Neuron (in vitro differentiated cells): ENCODE measurements around the gene CEP164.

Experiments
- H2AFZ ChIP-seq: one replicate; pipeline ENCODE4 v1.6.1; 2013; ENCODE audit warnings: low read depth, mild to moderate bottlenecking, inconsistent platforms, low read length, moderate library complexity
- H3K27me3 ChIP-seq: one replicate; pipeline ENCODE4 v1.6.1; 2013; ENCODE audit warnings: low read length; ENCODE audit not compliant: insufficient read depth
- H3K36me3 ChIP-seq: one replicate; pipeline ENCODE4 v1.6.1; 2013; ENCODE audit warnings: low read length; ENCODE audit not compliant: insufficient read depth
- H3K4me1 ChIP-seq: one replicate; pipeline ENCODE4 v1.6.1; 2013; ENCODE audit warnings: low read length; ENCODE audit not compliant: insufficient read depth
- H3K4me3 ChIP-seq: 2 replicates; pipeline ENCODE4 v1.5.1; 2013; ENCODE audit warnings: mild to moderate bottlenecking, low read length, moderate library complexity
- H3K9me3 ChIP-seq: one replicate; pipeline ENCODE4 v1.6.1; 2013; ENCODE audit warnings: low read length

The CEP164 gene

DNA sequence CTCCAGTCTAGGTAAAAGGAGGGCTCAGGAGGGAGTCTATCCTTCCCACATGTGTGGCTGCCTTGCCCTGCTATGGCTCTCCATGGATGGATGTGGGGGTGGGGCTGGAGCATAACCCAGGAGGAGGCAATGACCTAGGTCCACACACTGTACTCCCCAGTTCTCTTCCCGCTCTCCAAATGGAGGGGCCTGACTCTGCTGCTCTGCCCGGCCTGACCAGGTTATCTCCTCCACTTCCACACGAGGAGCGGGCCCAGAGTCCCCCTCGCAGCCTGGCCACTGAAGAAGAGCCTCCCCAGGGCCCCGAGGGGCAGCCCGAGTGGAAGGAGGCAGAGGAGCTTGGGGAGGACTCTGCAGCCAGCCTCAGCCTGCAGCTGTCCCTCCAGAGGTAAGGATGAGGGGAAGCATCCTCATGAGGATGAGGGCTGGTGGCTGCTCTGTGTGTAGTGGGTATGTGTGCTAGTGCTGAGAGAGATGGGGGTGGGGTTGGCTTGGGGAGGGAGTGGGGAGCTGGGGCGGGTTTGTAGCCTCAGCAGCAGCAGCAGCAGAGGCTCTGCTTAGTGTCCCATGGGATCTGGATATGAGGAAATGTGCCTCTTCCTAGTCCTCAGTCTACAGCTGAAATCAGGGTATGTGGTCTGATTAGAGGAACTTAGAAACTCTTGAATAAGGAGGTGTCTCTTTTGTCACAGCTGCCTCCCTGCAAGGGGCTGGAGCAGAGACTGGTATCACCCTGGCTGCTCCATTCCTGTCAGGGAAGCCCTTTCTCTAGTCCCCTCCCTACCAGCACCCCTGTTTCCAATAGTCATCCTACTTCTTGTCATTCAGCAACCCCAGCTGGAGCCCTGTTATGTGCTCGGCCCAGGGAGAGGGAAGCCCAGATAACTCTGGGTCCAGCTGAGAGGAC is 54.1 kb downstream of the CEP164 start:
- Histone ChIP-seq H3K4me1 (no peaks in the 10 kb centered on the region), H3K4me3 (no peak overlapping the region), H3K36me3 (peaks cover 38% of the 10 kb centered on the region), H3K27me3 (no peaks in the 10 kb centered on the region), H2AFZ (no peak overlapping the region), H3K9me3 (no peaks in the 10 kb centered on the region)

DNA sequence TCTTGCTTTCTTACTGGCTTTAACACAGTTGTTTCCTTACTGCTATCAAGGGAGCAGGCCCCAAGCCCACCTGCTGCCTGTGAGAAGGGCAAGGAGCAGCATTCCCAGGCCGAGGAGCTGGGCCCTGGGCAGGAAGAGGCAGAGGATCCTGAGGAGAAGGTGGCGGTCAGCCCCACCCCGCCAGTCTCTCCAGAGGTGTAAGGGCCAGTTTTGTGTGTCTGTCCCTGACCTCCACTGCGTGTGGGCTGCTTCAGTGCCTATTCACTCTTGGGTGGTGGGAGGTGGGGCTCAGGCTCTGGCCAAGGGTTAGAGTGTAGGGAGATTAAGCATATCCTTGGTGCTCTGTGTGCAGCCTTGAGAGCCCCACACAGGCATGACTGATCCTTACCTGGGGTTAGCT is 55.1 kb downstream of the CEP164 start:
- H3K36me3 ChIP-seq: peaks cover 48% of the 10 kb centered on the region
- no peaks in the 10 kb centered on the region for H3K9me3 ChIP-seq
- no peak overlapping the region for H2AFZ ChIP-seq
- H3K4me3 ChIP-seq: no peak overlapping the region
- H3K27me3 ChIP-seq: no peaks in the 10 kb centered on the region
- no peaks in the 10 kb centered on the region for H3K4me1 ChIP-seq

DNA sequence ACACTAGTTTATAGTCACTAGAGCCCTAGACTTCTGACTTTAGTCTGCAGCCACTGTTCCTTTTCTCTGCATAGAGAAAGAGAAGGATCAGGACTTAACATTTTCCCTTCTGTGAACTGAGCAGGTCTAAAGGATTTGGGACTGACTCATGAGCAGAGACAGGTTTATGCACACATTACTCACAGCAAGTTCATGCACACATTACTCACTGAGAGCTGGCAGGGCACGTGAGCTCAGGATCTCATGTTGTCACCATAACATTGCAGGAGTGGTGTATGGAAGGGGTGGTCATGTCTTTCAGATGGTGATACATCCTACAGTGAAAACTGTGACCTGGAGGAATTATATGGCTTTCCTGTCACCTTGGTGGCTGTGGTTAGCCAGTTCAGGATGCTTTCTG is 56.4 kb downstream of the CEP164 start:
- Histone ChIP-seq H3K4me3 (no peak overlapping the region), H3K9me3 (no peaks in the 10 kb centered on the region), H3K27me3 (no peaks in the 10 kb centered on the region), H3K4me1 (no peaks in the 10 kb centered on the region), H2AFZ (no peak overlapping the region), H3K36me3 (peaks cover 53% of the 10 kb centered on the region)

DNA sequence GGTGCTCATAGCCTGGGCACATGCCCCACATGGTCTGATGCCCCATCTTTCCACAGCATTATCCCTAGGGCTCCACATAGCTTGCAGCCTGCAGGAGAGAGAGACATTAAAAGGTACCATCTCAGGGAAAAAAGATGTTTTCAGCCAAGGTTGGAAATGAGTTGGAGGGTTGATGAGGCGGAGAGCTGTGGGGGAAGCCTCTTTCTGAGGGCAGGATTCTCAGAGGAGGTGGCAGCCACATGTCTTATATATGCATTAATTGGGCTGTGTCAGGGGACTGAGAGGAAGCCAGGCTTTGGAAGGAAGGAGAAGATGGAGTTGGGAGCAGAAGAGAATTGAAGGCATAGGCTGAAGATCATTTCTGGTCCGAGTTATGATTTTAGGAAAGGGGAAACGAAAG is 57.8 kb downstream of the CEP164 start:
- Histone ChIP-seq H3K36me3 (peaks cover 45% of the 10 kb centered on the region), H3K27me3 (no peaks in the 10 kb centered on the region), H2AFZ (no peak overlapping the region), H3K9me3 (no peaks in the 10 kb centered on the region), H3K4me3 (no peak overlapping the region), H3K4me1 (no peaks in the 10 kb centered on the region)

DNA sequence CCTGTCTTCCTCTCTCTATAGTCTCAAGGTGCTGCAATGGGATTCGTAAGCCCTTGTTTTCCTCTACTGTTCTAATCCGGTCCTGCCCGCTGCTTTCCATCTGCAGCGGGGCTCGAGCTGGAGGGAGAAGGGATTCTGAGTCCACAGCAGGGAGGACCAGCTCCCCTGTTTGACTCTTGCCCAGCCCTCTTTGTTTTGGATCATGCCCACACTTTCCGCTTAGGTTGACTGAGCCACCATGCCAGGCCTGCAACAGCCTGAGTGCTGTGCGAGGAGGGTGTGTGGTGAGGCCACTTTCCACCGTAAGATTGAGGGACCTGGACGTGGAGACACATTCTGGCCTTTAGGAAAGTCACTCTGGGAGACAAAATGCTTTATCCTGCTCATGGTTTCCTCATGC is 58.3 kb downstream of the CEP164 start:
- Histone ChIP-seq H3K36me3 (peaks cover 47% of the 10 kb centered on the region), H3K4me3 (no peak overlapping the region), H2AFZ (no peak overlapping the region), H3K27me3 (no peaks in the 10 kb centered on the region), H3K9me3 (no peaks in the 10 kb centered on the region), H3K4me1 (no peaks in the 10 kb centered on the region)

DNA sequence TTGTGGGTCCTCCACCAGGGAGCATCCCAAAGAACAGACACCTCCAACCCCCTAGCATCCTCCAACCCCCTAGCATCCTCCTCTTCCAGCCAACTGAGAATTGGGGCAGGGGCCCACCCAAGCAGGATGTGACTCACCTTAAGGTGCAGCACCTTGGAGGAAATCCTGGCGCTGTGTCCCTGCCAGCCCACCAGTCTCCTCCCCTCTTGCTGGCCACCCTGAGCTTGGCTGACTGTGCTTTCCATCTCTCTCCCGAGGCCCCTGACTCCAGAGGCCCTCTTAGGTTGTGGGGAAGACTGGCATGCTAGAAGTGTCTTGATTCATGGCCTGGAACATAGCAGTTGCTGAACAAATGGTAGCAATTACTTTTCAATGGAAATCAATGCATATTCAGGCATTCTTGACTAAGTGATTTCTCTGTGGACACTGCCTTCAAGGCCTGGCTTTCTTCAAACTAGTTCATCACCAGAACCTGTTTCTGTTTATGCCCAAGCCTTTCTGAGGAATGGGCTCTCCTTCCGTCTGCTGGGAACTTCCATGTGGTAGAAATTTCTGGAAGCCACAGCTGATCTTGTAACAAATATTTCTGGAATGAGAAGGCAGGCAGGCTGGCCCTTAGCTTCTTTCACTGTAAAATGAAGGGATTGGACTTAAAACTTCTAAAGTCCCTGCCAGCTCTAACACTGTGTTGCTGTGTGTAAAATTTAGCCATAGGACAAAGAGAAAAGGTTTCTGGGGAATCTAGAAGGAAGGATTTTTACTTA is 60.5 kb downstream of the CEP164 start:
- Histone ChIP-seq H3K36me3 (peaks cover 49% of the 10 kb centered on the region), H2AFZ (no peak overlapping the region), H3K4me1 (no peaks in the 10 kb centered on the region), H3K4me3 (no peak overlapping the region), H3K9me3 (no peaks in the 10 kb centered on the region), H3K27me3 (no peaks in the 10 kb centered on the region)

DNA sequence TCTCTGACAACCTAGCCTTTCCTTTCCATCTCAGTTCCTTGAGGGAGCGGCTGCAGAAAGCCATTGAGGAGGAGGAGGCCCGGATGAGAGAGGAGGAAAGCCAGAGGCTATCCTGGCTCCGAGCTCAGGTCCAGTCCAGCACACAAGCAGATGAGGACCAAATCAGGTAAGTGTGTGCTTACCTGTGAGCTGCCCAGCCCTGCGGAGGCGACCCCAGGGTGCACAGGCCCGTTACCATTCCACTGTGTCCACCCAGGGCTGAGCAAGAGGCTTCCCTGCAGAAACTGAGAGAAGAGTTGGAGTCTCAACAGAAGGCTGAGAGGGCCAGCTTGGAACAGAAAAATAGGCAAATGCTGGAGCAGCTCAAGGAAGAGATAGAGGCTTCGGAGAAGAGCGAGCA is 63.1 kb downstream of the CEP164 start:
- Histone ChIP-seq H2AFZ (no peak overlapping the region), H3K4me3 (no peak overlapping the region), H3K36me3 (peaks cover 70% of the 10 kb centered on the region), H3K4me1 (no peaks in the 10 kb centered on the region), H3K9me3 (no peaks in the 10 kb centered on the region), H3K27me3 (no peaks in the 10 kb centered on the region)

DNA sequence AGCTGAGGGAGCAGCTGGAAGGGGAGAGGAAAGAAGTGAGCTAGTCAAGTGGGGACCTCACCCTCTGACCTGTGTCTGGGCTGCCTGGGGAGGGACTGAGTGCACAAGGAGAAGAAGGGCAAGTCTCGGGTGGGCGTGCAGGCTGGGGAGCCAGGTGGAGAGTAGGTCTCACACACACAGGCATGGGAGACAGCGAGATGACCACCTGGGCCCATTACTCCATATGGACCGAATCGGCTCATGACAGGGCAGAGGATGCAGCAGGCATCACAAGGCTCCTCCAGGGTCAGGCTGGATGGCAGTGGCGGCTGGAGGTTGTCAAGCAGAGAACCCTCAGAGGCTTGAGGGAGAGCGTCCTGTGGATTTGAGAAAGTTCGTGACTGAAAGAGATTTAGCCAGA is 63.5 kb downstream of the CEP164 start:
- H3K4me1 ChIP-seq: no peaks in the 10 kb centered on the region
- peaks cover 71% of the 10 kb centered on the region for H3K36me3 ChIP-seq
- no peaks in the 10 kb centered on the region for H3K27me3 ChIP-seq
- H3K4me3 ChIP-seq: no peak overlapping the region
- no peaks in the 10 kb centered on the region for H3K9me3 ChIP-seq
- no peak overlapping the region for H2AFZ ChIP-seq

DNA sequence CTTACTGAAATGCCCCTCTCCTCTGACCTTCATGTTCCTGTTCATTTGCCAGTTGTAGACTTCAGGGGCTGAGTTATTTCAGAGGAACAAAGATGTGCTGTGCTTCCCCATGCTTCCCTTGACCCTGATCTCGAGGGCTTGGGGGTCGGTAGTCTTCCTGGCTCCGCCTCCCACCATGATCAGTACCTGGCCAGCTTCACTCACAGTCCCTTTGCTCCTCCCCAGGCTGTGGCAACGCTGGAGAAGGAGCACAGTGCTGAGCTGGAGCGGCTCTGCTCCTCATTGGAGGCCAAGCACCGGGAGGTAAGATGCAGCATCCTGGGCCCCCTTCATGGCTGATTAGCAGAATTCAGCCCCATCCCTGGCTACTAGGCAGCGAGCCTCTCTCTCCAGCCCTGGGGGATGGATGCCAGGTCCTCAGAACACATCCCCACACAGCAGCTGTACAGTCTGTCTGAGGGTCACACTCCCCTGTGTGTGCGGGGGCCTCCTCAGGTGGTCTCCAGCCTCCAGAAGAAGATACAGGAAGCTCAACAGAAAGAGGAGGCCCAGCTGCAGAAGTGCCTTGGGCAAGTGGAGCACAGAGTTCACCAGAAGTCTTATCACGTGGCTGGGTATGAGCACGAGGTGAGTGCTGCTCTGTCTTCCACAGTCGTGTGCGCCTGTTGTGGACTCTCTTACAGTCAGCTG is 64.5 kb downstream of the CEP164 start:
- H3K9me3 ChIP-seq: peaks cover 6% of the 10 kb centered on the region
- H3K27me3 ChIP-seq: no peaks in the 10 kb centered on the region
- no peaks in the 10 kb centered on the region for H3K4me1 ChIP-seq
- no peak overlapping the region for H2AFZ ChIP-seq
- peaks cover 73% of the 10 kb centered on the region for H3K36me3 ChIP-seq
- no peak overlapping the region for H3K4me3 ChIP-seq

DNA sequence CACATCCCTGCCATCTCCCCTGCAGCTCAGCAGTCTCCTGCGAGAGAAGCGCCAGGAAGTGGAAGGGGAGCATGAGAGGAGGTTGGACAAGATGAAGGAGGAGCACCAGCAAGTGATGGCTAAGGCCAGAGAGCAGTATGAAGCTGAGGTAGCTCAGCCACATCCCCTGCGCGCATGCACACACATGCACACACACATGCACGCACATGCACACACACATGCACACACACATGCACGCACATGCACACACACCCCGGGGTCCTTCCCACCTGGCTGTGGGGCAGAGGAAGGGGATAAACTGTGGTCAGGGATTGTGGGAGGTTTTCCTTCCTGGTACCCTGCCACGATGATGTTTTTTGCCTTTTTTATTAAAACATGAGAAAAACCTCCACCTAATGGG is 65.3 kb downstream of the CEP164 start:
- H3K36me3 ChIP-seq: peaks cover 71% of the 10 kb centered on the region
- H3K4me1 ChIP-seq: no peaks in the 10 kb centered on the region
- H2AFZ ChIP-seq: no peak overlapping the region
- H3K27me3 ChIP-seq: no peaks in the 10 kb centered on the region
- no peak overlapping the region for H3K4me3 ChIP-seq
- H3K9me3 ChIP-seq: peaks cover 7% of the 10 kb centered on the region

DNA sequence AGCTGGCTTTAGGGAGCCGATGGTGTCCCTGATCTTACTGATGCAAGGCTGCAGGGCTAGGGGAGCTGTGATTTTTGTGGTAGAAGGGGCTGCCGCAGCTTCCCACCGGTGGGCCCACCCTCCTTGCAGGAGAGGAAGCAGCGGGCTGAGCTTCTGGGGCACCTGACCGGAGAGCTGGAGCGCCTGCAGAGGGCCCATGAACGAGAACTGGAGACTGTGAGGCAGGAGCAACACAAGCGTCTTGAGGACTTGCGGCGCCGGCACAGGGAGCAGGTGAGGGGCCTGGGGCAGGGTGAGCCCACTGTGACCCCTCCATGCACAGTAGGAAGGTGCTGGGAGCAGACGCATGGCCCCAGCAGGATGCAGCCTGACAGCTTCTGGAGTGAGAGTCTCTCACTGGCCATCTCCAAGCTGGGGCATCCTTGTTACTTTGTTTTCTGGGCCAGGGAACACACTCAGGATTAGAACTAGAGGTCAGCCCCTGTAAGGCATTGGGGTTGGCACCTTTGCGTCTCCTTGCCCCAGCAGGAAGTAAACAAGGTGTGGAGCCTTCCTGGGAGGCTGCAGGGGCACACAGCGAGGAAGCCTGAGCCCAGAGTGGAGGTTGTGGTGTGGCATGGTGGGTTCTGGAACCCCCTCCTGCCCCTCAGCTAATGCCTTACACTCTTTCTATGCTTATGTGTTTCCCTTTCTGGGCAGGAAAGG is 66.7 kb downstream of the CEP164 start:
- H3K36me3 ChIP-seq: peaks cover 68% of the 10 kb centered on the region
- H3K9me3 ChIP-seq: peaks cover 13% of the 10 kb centered on the region
- H3K4me1 ChIP-seq: no peaks in the 10 kb centered on the region
- H2AFZ ChIP-seq: no peak overlapping the region
- no peak overlapping the region for H3K4me3 ChIP-seq
- no peaks in the 10 kb centered on the region for H3K27me3 ChIP-seq

DNA sequence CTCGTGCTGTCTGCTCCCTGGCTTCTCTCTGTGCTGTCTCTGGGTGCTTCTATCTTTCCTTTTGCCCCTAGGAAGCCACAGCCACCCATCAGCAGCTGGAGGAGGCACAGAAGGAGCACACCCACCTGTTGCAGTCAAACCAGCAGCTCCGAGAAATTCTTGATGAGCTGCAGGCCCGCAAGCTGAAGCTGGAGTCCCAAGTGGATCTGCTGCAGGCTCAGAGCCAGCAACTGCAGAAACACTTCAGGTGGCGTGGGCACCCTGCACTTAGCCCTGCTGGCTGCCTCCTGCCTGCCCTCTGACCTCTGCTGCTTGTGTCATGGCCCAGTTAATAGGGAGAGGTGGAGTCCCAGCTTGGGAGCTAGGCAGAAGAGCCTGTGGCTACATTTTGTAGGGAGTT is 67.8 kb downstream of the CEP164 start:
- Histone ChIP-seq H3K27me3 (no peaks in the 10 kb centered on the region), H3K9me3 (peaks cover 13% of the 10 kb centered on the region)

More for the DNA sequence above, 67.8 kb downstream of the CEP164 start:
- H3K36me3 ChIP-seq: peaks cover 68% of the 10 kb centered on the region
- no peak overlapping the region for H2AFZ ChIP-seq
- H3K4me3 ChIP-seq: no peak overlapping the region
- H3K4me1 ChIP-seq: no peaks in the 10 kb centered on the region
